Measurements from ENCODE around the gene ZNF711. TPM values are rescaled to one million over a fixed set of nuclear protein-coding genes. Genes with fewer than 3 reads are reported as not detected.

The ZNF711 gene
- total and polyA plus RNA-seq, 2 donors (not counting 1 experiment from before 2014, with no cell fraction given): 7.0 to 7.4 TPM

DNA sequence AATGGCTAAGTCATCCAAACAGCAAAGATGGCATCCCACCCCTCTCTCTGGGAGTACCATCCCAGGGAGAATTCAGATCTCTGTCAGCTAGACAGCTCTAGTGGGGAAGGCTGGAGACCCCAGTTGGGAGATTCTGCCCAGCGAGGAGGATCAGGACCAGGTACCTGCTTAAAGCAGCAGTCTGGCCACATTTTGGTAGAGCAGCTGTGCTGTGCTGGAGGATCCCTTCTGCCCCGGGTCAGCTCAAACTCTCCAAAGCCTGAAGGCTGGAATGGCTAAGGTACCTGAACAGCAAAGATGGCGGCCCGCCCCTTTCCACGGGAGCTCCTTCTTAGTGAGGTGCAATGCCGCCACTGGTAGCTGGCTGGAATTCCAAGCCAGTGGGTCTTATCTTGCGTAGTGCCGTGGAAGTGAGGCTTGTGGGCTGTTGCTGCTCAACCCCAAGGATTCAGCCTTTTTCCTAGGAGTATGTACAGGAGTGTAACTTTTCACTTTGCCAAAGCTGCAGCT lies 40.3 kb upstream of the ZNF711 start:
- POLR2A ChIA-PET: no interaction called here
- no peak overlapping the region for H3K4me3 Mint-ChIP-seq
- DNase-seq: no peak

DNA sequence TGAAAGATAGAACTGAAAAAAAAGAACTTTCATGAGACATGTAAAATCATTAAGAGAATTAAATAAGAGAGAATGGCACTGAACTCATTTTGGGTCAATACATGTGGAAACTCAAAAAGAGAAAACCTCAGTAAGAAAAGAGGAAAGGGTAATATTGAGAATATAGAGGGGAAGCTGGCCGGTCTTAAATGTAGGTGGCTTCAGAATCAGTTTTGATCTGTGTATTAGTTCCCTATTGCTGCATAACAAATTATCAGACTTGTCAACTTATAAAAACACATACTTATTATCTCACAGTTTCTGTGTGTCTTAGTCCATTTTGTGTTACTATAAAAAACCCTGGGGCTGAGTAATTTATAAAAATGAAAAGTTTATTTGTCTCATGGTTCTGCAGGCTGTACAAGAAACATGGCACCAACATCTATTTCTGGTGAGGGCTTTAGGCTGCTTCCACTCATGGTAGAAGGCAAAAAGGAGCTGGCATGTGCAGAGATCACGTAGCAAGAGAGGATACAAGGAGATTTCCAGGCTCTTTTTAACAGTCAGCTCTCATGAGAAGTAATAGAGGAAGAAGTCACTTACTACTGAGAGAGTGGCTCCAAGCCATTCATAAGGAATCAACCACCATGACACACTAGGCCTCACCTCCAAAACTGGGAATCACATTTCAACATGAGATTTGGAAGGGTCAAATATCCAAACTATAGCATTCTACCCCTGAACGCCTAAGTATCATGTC lies 29.8 kb upstream of the ZNF711 start:
- TF ChIP-seq EZH2 (IDR thresholded peaks at IDR 0.05; ENCODE audit: borderline replicate concordance, insufficient read depth, low read depth, low read length, poor library complexity, severe bottlenecking): no peak
- TF ChIP-seq, protein P1, sequence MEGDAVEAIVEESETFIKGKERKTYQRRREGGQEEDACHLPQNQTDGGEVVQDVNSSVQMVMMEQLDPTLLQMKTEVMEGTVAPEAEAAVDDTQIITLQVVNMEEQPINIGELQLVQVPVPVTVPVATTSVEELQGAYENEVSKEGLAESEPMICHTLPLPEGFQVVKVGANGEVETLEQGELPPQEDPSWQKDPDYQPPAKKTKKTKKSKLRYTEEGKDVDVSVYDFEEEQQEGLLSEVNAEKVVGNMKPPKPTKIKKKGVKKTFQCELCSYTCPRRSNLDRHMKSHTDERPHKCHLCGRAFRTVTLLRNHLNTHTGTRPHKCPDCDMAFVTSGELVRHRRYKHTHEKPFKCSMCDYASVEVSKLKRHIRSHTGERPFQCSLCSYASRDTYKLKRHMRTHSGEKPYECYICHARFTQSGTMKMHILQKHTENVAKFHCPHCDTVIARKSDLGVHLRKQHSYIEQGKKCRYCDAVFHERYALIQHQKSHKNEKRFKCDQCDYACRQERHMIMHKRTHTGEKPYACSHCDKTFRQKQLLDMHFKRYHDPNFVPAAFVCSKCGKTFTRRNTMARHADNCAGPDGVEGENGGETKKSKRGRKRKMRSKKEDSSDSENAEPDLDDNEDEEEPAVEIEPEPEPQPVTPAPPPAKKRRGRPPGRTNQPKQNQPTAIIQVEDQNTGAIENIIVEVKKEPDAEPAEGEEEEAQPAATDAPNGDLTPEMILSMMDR (IDR thresholded peaks at IDR 0.05): no peak
- Mint-ChIP-seq H3K27ac (no peak overlapping the region), H3K4me3 (no peak overlapping the region), H3K27me3 (no peaks in the 10 kb centered on the region), H3K9me3 (ENCODE audit: insufficient read depth) (no peaks in the 10 kb centered on the region), H3K4me1 (no peaks in the 10 kb centered on the region)
- ChIA-PET CTCF (no interaction called here), POLR2A (no interaction called here)
- no peak for ATAC-seq (ENCODE audit: low read depth)
- Histone ChIP-seq H3K79me2 (ENCODE audit: control insufficient read depth, insufficient read depth, low read length) (no peaks in the 10 kb centered on the region), H3K4me1 (ENCODE audit: control insufficient read depth in 2 of 2, insufficient read depth in 2 of 2, low read length in 2 of 2) (no peaks in the 10 kb centered on the region), H3K27me3 (replicated peaks in 1 of 4; ENCODE audit: control extremely low read depth in 1 of 4, control insufficient read depth in 3 of 4, insufficient read depth in 4 of 4, low read length in 3 of 4) (no peaks in the 10 kb centered on the region), H3K36me3 (replicated peaks in 1 of 2; ENCODE audit: control extremely low read depth in 1 of 2, control insufficient read depth in 1 of 2, extremely low read depth in 1 of 2, insufficient read depth in 2 of 2, low read length in 1 of 2) (no peaks in the 10 kb centered on the region), H3K4me2 (replicated peaks; ENCODE audit: low read depth, low read length, poor library complexity, severe bottlenecking) (no peak overlapping the region), H3K27ac (ENCODE audit: low read length in 2 of 2) (no peak overlapping the region), H3K9me3 (ENCODE audit: control extremely low read depth in 1 of 3, control insufficient read depth in 2 of 3, insufficient read depth in 1 of 3, low read length in 2 of 3) (no peaks in the 10 kb centered on the region), H3K9ac (ENCODE audit: low read length) (no peak overlapping the region), H2AFZ (ENCODE audit: insufficient read depth, low read depth, low read length, poor library complexity, severe bottlenecking) (no peak overlapping the region), H4K20me1 (ENCODE audit: control insufficient read depth, insufficient read depth, low read length, poor library complexity, severe bottlenecking) (no peaks in the 10 kb centered on the region), H3K4me3 (ENCODE audit: control extremely low read depth in 1 of 5, extremely low read depth in 1 of 5, insufficient read depth in 1 of 5, low read depth in 2 of 5, low read length in 4 of 5) (no peak overlapping the region)
- no peak for DNase-seq
- 100% methylated on average over 1 of the region's 3 CpGs for WGBS (ENCODE audit: insufficient coverage)
- intact Hi-C loops (cut with micrococcal nuclease): no loop called here

More for the DNA sequence above, 40.3 kb upstream of the ZNF711 start:
- Histone ChIP-seq H3K27me3 (replicated peaks in 1 of 4; ENCODE audit: control extremely low read depth in 1 of 4, control insufficient read depth in 3 of 4, insufficient read depth in 4 of 4, low read length in 3 of 4) (no peaks in the 10 kb centered on the region), H3K4me1 (ENCODE audit: control insufficient read depth in 2 of 2, insufficient read depth in 2 of 2, low read length in 2 of 2) (no peaks in the 10 kb centered on the region), H3K9ac (ENCODE audit: low read length) (no peak overlapping the region), H3K4me2 (replicated peaks; ENCODE audit: low read depth, low read length, poor library complexity, severe bottlenecking) (no peak overlapping the region), H3K4me3 (ENCODE audit: control extremely low read depth in 1 of 5, extremely low read depth in 1 of 5, insufficient read depth in 1 of 5, low read depth in 2 of 5, low read length in 4 of 5) (no peak overlapping the region), H4K20me1 (ENCODE audit: control insufficient read depth, insufficient read depth, low read length, poor library complexity, severe bottlenecking) (no peaks in the 10 kb centered on the region), H3K79me2 (ENCODE audit: control insufficient read depth, insufficient read depth, low read length) (no peaks in the 10 kb centered on the region), H2AFZ (ENCODE audit: insufficient read depth, low read depth, low read length, poor library complexity, severe bottlenecking) (no peak overlapping the region), H3K36me3 (replicated peaks in 1 of 2; ENCODE audit: control extremely low read depth in 1 of 2, control insufficient read depth in 1 of 2, extremely low read depth in 1 of 2, insufficient read depth in 2 of 2, low read length in 1 of 2) (no peaks in the 10 kb centered on the region), H3K27ac (ENCODE audit: low read length in 2 of 2) (no peak overlapping the region), H3K9me3 (ENCODE audit: control extremely low read depth in 1 of 3, control insufficient read depth in 2 of 3, insufficient read depth in 1 of 3, low read length in 2 of 3) (no peaks in the 10 kb centered on the region)
- CTCF ChIA-PET: no interaction called here
- H3K27ac Mint-ChIP-seq: no peak overlapping the region
- no peaks in the 10 kb centered on the region for H3K27me3 Mint-ChIP-seq
- ATAC-seq (ENCODE audit: low read depth): no peak
- no peak for TF ChIP-seq EZH2 (IDR thresholded peaks at IDR 0.05; ENCODE audit: borderline replicate concordance, insufficient read depth, low read depth, low read length, poor library complexity, severe bottlenecking)
- TF ChIP-seq, protein P1 (IDR thresholded peaks at IDR 0.05): no peak
- no peaks in the 10 kb centered on the region for H3K9me3 Mint-ChIP-seq (ENCODE audit: insufficient read depth)
- intact Hi-C loops (cut with micrococcal nuclease): no loop called here
- 100% methylated on average over 3 of the region's 8 CpGs for WGBS (ENCODE audit: insufficient coverage)
- H3K4me1 Mint-ChIP-seq: no peaks in the 10 kb centered on the region

All from B cell (primary cell).